ENCODE results near the gene SPEN. TPM values are rescaled to one million over a fixed set of nuclear protein-coding genes. Genes with fewer than 3 reads are reported as not detected.

Gene SPEN
- total and polyA plus RNA-seq, 10 of the 15 experiments (the other 5 are each of a cell fraction or from before 2014, with no cell fraction given) = 5.2 to 58.7 (median 20.1) TPM

GRCh38 chr1:15835205-15835740, 12.2 kb upstream of the SPEN start (continued):
- no peak for TF ChIP-seq E4F1 (IDR thresholded peaks at IDR 0.05; ENCODE audit: borderline replicate concordance, partially characterized antibody)
- no peak for TF ChIP-seq RAD51 (IDR thresholded peaks at IDR 0.05)
- no peak for TF ChIP-seq EP300 (IDR thresholded peaks at IDR 0.05; ENCODE audit: borderline replicate concordance in 1 of 2, control insufficient read depth in 1 of 2, low read depth in 2 of 2, low read length in 2 of 2)
- no peak for TF ChIP-seq BMI1 (IDR thresholded peaks at IDR 0.05; ENCODE audit: borderline replicate concordance)
- no peak; the same call in 1 of the 2 replicates for TF ChIP-seq SMAD5 (IDR thresholded peaks at IDR 0.05; ENCODE audit: low read depth)
- TF ChIP-seq NR2C1 (IDR thresholded peaks at IDR 0.05) = no peak
- TF ChIP-seq RBBP5 (conservative IDR thresholded peaks at IDR 0.05) = no peak
- peak; percentile 11; the same call in 1 of the 2 replicates for TF ChIP-seq BACH1 (IDR thresholded peaks at IDR 0.05; ENCODE audit: borderline replicate concordance)
- TF ChIP-seq NKRF (conservative IDR thresholded peaks at IDR 0.05) = no peak
- TF ChIP-seq CHD1 (IDR thresholded peaks at IDR 0.05; ENCODE audit: low read depth, low read length) = no peak
- no peak for TF ChIP-seq CEBPZ (IDR thresholded peaks at IDR 0.05; ENCODE audit: low read depth, low read length)
- TF ChIP-seq IRF5 (IDR thresholded peaks at IDR 0.05; ENCODE audit: borderline replicate concordance) = no peak
- no peak for TF ChIP-seq FOXM1 (IDR thresholded peaks at IDR 0.05; ENCODE audit: low read depth, low read length)
- no peak for TF ChIP-seq EED (IDR thresholded peaks at IDR 0.05; ENCODE audit: low read depth)
- TF ChIP-seq SMAD1 (IDR thresholded peaks at IDR 0.05; ENCODE audit: low read depth, partially characterized antibody) = no peak
- TF ChIP-seq RUNX3 (IDR thresholded peaks at IDR 0.05; ENCODE audit: low read length) = no peak
- no peak for TF ChIP-seq IKZF2 (IDR thresholded peaks at IDR 0.05)
- no peak for TF ChIP-seq MYB (IDR thresholded peaks at IDR 0.05; ENCODE audit: borderline replicate concordance, low read depth, low read length)
- no peak for TF ChIP-seq STAT1 (conservative IDR thresholded peaks at IDR 0.05)
- no peak for TF ChIP-seq NFIC (IDR thresholded peaks at IDR 0.05; ENCODE audit: low read depth, low read length)
- 0 out of 2 replicates have a peak, but pooled peaks have one; percentile 5 for TF ChIP-seq TCF7 (IDR thresholded peaks at IDR 0.05; ENCODE audit: borderline replicate concordance)
- TF ChIP-seq TARDBP (IDR thresholded peaks at IDR 0.05; ENCODE audit: borderline replicate concordance) = no peak
- TF ChIP-seq ZNF274 (IDR thresholded peaks at IDR 0.05; ENCODE audit: insufficient read depth, insufficient read length) = no peak
- TF ChIP-seq SUZ12 (IDR thresholded peaks at IDR 0.05; ENCODE audit: unreplicated experiment) = no peak
